T47D (cell line): ENCODE measurements around the gene FAM222A.
A peak's percentile ranks its signal among the peaks of the same experiment; 100 is the strongest.

Experiments
- DNase-seq, 2 experiments: peaks; one replicate each; pipeline versions ENCODE4 v3.0.0 to v3.0.0-alpha.2; 2011 to 2012; ENCODE audit warnings: low read depth in 1 of 2, low spot score in 1 of 2
- JUND ChIP-seq: IDR thresholded peaks from 2 replicates; pipeline ENCODE4 v1.6.1; 2012; ENCODE audit warnings: low read depth
- in situ Hi-C: cut with HindIII; loops from 2 replicates; pipeline ENCODE4 v1.10.0; 2016; ENCODE audit warnings: low sequenced_read_pairs, low pct_unique_long_range_greater_than_20kb

FAM222A gene

DNA sequence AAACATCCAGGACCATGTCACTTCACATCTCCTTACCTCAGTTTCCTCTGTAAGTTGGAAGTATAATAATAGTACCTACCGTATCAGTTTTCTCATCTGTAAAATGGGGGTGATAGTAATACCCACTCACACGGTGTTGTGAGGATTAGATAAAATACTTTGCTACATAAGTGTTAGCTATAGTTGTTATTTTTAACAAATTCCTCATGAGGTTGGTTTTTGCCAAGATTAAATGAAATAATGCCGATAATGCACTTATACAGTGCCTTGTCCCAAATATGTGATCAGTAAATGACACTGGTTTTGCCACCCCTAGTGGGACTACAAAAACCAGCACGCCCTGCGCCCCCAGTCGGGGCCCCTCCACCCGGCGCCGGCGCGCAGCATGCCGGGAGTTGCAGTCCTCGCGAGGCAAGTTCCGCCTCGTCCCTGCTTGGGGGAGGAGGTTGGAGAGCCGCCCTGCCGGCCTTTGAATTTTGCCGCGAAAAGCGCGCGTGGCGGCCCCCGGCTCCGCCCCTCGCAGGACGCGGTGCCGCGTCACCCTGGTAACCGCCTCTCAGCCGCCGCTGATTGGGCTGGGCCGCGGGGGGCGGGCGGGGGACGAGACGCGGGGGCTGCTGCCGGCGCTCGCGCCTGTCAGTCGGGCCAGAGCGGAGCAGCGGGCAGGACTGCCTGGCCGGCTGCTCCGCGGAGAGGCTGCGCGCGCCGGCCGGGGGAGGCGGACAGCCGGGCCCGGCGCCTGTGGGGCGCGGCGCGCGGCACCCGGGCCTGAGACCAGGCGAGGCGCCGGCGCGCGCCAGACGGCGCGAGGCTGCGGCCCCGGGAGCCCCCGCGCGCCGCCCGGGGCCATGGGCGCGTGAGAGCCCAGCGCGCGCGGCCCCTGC, at the start of gene FAM222A:
Gene FAM222A (plus strand): TSS at position 639 of the 884 bp plus-strand sequence. CDS start 30,322 bp downstream, outside the sequence.
- TF ChIP-seq JUND = no peak
- peak; percentile 99 for DNase-seq
- in situ Hi-C loops = no loop called here

- no peak for DNase-seq
- TF ChIP-seq JUND = no peak
- in situ Hi-C loops = no loop called here
Observed at GRCh38 chr12:109664402-109664801, 49.2 kb upstream of the FAM222A start.

- no peak for TF ChIP-seq JUND
- in situ Hi-C loops = no loop called here
- DNase-seq = no peak
Observed at GRCh38 chr12:109666068-109666467, 47.6 kb upstream of the FAM222A start.

GRCh38 chr12:109670731-109671130, 42.9 kb upstream of the FAM222A start:
- TF ChIP-seq JUND = no peak
- in situ Hi-C loops = no loop called here
- no peak for DNase-seq

GRCh38 chr12:109671502-109671901, 42.1 kb upstream of the FAM222A start:
- in situ Hi-C loops = no loop called here
- no peak for TF ChIP-seq JUND
- no peak for DNase-seq

DNA sequence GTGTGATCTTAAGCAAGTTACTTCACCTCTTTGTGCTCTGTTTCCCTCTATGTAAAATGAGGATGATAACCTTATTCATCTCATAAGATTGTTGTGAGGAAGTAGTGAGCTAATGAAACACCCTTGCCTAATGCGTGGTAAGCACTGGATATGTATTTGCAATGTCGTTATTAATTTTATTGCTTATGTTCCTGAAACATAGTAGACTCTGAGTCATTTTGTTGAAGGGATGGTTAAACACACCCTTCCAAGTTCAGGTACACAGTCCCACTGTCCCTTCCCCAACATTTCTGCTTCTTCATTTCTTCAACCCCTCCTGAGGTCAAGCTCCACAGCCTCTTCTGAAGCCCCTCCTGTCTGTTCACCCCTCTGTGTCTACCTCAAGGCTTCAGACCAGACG, 40.2 kb upstream of the FAM222A start:
- TF ChIP-seq JUND = no peak
- no peak for DNase-seq
- in situ Hi-C loops = no loop called here

- TF ChIP-seq JUND = no peak
- no peak for DNase-seq
- in situ Hi-C loops = no loop called here
Observed at GRCh38 chr12:109673884-109674283, 39.7 kb upstream of the FAM222A start.

DNA sequence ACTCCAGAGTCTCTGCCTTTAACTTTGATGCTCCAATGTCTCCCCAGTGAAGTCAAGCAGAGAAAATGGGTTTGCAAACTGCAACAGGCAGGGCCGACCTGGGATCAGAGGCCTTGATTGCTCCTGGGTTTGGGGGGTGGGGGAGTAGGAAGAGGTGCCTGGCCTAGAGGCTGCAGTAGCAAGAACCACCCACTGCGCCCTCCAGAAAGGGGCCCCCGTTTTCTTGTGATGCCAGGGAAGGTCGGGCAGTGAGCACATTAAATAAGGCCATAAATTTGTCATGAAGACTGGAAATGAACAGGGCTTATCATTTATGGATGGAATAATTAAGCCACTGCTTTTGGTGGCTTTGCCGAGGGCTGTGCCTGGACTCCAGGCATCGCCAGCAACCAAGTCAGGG, 38.2 kb upstream of the FAM222A start:
- TF ChIP-seq JUND = no peak
- DNase-seq = no peak
- in situ Hi-C loops = no loop called here

GRCh38 chr12:109677279-109677691, 36.3 kb upstream of the FAM222A start:
- no peak for TF ChIP-seq JUND
- in situ Hi-C loops = no loop called here
- no peak for DNase-seq

GRCh38 chr12:109678719-109679118, 34.9 kb upstream of the FAM222A start:
- TF ChIP-seq JUND = no peak
- in situ Hi-C loops = no loop called here
- DNase-seq = no peak

DNA sequence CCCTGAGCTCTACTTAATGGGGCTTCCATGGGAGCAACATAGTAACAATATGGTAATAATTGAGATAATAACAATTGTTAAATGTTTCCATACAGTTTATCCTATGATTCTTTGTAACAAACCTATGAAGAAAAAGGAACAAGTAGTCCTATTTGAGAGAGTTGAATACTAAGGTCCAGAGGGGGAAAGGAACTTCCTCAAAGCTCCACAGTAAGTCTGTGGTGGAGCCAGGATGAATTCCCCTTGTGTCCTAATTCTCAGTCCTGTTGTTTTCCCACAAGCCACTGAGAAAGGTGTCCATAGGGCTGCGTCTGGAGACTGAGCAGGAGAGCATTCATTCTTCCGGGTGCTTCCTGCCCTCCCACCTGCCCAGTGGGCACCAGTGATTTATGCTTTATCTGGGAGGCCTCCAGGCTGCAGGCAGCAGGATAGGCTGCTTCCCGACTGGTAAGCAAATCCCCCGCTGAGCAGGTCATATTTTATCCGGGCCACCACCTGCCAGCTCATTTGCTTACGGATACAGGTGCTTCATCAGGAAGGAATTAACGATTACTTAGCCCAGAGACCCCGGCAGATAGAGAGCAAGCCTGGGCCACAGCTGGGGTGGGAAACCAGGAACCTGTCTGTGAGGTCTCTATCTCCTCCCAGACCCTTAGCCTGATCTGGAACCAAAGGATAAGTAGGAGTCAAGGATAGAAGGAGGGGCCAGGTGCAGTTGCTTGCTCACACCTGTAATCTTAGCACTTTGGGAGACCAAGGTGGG, 33.9 kb upstream of the FAM222A start:
- no peak for DNase-seq
- in situ Hi-C loops = no loop called here
- TF ChIP-seq JUND = no peak

- peak in 1 of 2 experiments; percentile 70 for DNase-seq
- in situ Hi-C loops = no loop called here
Observed at GRCh38 chr12:109680264-109681005, 33.2 kb upstream of the FAM222A start.

More at GRCh38 chr12:109680264-109681005, 33.2 kb upstream of the FAM222A start:
- no peak for TF ChIP-seq JUND
